ENCODE data around the gene SNX9.
A peak's percentile ranks its signal among the peaks of the same experiment; 100 is the strongest.
"Not testable (repeated sequence)": the region's sequence is repeated elsewhere in the genome, so short reads cannot be mapped to it uniquely, and the experiment has no call there.

Gene SNX9

GRCh38 chr6:157961153-157961831 lies 138.2 kb downstream of the SNX9 start:
- no peak for DNase-seq

- no peak for DNase-seq
Measured at GRCh38 chr6:157961832-157962575, 139.0 kb downstream of the SNX9 start.

DNA sequence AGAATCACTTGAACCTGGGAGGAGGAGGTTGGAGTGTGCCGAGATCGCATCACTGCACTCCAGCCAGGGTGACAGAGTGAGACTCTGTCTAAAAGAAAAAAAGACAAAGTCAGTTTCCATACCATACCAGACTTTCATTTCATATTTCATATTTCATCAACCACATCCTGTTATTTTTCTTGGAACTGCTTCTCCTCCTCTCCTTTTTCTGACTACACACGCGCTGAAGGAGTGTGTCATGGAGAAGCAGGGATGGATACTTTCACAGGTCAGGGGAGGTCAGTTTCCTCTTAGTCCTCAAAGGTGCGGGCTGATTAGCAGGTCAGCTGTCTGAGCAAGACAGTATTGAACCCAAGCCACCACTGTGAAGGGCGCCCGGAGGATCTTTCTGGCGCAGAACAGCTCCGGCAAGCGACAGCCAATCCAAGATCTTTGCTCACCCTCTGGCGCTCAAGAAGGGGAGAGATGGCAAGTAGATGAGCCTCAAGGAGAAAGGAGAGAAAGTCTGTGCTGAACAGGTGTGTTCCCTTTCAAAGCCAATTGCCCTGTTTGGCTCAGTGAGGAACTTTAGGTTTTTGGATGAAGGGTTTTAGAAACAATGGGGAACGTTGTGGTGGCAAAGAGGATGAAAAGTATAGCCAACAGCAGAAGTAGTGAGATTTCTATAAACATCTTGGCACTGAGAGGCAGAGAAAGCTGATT lies 139.7 kb downstream of the SNX9 start:
- no peak for DNase-seq

DNA sequence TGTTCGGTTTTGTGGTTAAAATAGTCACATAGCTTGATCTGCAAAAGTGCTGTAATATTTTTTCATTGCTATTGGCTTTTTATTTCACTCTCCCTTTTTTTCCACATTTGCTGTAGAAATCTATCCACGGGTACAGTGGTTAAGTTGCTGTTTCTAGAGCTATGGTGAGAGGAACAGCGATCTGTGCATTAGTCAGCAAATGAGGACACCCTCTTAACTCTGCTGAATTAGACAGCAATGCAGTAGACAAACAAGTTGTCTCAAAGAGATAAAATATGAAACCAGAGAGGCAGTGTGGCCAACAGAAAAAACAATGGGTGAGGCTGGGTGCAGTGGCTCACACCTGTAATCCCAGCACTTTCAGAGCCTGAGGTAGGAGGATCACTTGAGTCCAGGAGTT lies 141.1 kb downstream of the SNX9 start:
- DNase-seq = no peak

DNA sequence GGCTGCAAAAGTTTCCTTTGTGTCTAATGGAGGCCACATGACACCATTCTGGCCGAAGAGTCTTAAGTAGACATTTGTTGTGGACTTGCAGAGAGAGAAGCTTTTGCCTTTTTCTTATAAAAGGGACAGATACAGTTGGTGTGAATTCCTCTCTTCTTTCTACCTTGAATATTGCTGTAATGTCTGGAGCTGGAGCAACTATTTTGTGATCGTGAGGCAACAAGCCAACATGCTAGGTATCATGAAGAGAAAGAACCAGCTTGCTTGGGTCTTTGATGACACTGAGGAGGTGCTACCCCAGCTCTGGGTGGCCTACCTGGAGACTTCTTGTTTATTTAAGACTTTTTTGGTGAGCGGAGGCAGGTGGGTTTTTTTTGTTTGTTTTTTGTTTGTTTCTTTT lies 142.3 kb downstream of the SNX9 start:
- DNase-seq = no peak

- no peak for DNase-seq
Measured at GRCh38 chr6:157966589-157966977, 143.5 kb downstream of the SNX9 start.

GRCh38 chr6:157967020-157967419 lies 144.0 kb downstream of the SNX9 start:
- no peak for DNase-seq

GRCh38 chr6:157967486-157967885 lies 144.4 kb downstream of the SNX9 start:
- DNase-seq = no peak

DNA sequence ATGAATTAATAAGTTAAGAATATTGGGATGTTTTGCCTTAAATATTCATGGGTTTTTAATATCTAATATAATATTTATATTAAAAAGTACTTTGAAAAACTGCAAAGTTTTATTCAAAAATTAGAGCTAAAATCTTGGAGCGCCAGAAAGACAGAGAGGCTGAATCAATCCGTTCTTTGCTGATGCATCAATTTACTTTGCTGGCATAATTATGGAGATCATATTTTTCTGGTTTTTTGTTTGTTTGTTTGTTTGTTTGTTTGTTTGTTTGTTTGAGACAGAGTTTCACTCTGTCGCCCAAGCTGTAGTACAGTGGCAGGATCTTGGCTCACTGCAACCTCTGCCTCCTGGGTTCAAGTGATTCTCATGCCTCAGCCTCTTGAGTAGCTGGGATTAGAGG lies 149.1 kb downstream of the SNX9 start:
- not testable (repeated sequence) for DNase-seq

DNA sequence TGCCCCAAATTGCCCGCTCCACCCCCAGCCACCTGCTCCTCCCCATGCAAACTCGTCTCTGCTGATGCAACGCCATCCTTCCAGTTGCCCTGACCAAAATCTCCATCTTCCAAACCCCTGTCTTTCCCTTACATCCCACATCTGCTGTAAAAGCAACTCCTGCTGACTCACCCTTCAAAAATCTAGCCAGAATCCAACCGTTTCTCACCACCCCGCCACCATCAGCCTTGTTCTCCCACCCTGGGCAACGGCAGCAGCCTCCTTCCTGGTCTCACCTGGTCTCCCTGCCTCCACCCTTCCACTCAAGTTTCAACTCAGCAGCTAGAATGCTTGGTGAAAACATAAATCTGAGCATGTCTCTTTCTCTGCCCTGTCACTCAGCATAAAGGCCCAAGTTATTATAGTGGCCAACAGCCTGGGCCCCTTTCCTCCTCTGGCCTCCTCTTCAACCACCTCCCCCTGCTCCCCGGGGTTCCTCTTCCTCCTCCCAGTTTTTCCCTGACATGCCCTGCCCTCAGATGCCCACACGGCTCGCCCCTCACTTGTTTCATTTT lies 151.4 kb downstream of the SNX9 start:
- DNase-seq = no peak

DNA sequence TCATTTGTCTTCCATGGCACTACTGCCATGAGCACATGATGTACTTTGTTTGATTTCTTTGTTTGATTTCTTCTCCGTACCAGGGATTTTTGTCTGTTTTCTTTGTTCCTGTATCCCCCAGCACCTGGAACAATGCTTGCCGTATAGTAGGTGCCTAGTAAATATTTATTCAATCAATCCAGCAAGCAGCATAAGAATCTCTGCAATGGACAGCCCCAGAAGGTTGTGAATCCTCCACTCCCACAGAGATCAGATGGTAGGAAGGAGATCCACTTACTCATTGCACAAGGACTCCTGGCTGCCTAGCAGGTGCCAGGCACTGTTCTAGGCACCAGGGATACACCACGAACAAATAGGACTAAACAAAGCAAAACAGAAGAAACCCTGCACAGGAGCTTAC lies 151.9 kb downstream of the SNX9 start:
- DNase-seq = no peak

- no peak for DNase-seq
Measured at GRCh38 chr6:157975456-157975855, 152.4 kb downstream of the SNX9 start.

DNA sequence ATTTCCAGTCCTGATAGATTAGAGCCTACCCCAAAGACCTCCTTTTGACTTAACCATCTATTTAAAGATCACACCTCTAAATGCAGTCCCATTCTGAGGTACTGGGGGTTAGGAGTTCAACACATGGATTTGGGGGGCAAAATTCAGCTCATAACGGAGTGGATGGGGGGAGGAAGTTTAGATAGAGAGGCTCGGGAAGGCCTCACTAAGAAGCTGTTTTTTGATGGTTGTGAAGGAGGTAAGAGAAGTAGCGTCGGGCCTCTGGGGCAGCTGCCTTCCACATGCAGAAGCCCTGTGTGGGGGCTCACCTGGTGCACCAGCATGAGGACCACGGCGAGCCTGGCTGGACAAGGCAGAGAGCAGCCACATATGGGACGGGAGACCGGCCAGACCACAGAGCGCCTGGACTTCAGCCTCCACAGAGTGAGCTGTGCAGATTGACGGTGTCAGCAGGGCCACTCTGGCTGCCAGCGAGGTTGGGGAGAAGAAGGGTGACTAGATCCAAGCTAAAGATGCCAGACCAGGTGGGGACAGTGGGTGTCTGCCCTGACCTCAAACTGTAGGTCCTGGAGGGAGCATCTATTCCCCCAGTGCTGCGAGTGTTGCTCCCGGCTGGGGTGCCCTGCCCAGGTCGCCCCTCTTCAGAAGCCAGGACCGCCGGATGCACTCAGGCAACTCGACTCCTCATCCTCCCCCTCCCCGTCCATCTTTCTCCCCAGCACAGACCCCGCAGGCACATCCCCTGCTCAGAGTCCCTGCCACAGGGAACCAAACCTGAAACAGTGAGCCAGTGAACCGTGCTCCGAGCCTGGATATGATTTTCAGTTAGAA lies 153.5 kb downstream of the SNX9 start:
- no peak for DNase-seq

- DNase-seq = no peak
Measured at GRCh38 chr6:157977176-157977804, 154.2 kb downstream of the SNX9 start.

DNA sequence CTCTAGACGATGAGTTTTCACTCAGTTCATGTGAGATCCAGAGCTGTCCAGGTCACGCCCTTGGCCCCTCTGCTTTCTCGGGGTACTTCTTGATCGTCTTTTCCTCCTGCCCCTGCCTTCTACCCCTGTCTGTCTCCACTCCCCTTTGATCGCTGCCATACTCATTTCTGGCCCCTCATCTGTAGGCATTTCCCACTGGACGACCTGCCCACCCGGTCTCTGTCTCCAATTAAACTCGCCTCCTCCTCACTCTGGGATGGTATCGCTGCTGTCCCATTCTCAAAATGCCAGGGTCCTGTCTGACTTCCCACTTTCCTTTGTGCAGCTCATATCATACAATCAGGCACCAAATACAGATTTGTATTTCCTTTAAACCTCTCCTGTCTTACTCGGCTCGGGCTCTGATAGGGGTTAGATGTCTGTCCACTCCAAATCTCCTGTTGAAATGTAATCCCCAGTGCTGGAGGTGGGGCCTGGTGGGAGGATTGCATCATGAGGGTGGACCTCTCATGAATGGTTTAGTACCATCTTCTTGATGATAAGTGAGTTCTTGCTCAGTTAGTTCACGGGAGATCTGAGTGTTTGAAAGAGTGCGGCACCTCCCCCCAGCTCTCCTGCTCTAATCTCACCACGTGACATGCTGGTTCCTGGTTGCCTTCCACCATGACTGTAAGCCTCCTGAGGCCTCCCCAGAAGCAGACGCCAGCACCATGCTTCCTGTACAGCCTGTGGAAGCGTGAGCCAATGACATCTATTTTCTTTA lies 155.2 kb downstream of the SNX9 start:
- DNase-seq = no peak

DNA sequence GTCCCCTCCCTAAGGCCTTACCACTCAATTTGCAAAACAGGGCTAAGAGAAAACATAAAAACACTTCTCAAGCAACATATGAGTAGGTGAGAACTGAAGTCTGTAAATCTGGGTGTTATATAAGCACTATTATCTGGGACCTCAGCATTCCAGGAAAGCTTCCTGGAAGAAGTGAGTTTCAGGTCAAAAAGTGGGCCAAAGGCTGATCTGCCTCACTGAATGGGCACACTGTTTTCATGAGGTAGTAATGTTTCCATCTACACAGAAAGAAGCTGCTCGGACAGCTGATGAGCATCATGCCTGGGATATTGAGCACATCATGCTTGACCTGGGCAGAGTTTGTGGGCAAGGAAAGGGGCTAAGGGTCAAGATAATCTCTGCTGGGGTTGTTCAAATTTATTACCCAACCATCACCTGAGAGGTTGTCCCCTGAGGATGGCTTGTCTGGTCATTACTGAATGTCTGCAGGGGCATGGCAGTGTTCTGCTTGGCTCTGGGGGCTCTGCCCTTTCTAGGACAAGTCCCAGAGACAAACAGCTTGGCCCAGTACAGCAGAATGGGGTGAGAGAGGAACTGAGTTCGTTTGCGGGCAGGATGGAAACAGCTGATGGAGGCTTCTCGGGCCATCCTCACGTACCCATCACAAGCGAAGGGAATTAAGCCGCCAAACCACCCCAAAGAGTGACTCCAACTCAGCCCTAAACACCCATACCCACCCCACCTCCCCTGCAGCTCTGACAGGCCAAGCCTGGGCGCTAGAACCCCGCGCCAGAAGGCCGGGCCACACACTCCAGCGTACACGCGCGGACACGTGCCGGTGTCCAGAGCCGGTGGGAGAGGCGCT lies 157.5 kb downstream of the SNX9 start:
- no peak for DNase-seq

GRCh38 chr6:157981132-157981394 lies 158.0 kb downstream of the SNX9 start:
- no peak for DNase-seq

- DNase-seq = peak; percentile 58
Measured at GRCh38 chr6:157981395-157982101, 158.5 kb downstream of the SNX9 start, which contains the start of gene SYNJ2. SYNJ2 (plus strand) TSS chr6:157981863; CDS start chr6:157981962, 99 bp downstream.

DNA sequence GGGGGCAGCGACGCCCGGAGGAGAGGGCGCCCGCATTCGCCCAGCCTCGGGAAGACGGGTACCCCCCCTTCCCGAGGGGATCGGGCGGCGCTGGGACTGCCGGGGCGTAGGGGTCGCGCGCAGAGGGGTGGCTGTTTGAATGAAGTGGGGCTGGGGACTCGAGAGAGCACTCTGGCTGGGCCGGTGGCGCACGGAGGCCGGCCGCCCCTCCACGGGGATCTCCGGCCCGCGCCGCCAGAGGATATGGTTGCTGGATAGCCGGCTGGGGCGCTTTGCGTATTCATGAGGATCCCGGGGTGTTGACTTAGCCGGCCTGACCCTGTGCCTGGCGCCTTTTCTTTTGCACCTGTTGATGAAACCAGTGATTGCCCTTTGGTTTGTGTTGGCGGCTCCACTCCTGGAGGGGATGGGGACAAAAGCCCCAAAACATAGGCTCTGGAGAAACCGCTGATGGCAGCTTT lies 159.1 kb downstream of the SNX9 start:
- DNase-seq = no peak
